ENCODE results near the gene ZEB1. TPM values are rescaled to one million over a fixed set of nuclear protein-coding genes. Genes with fewer than 3 reads are reported as not detected.

ZEB1 gene
- total RNA-seq, 1 donor from 2014 or later, result 24.7 TPM

GRCh38 chr10:31464552-31464951 is 145.5 kb downstream of the ZEB1 start:
- peaks cover 43% of the 10 kb centered on the region for H3K9me3 Mint-ChIP-seq
- H3K36me3 Mint-ChIP-seq, result peaks cover 28% of the 10 kb centered on the region
- H3K27me3 Mint-ChIP-seq (ENCODE audit: low read depth), result no peaks in the 10 kb centered on the region
- H3K4me3 Mint-ChIP-seq, result no peak overlapping the region
- no peak overlapping the region for H3K27ac Mint-ChIP-seq
- no peak for DNase-seq (ENCODE audit: low spot score in 2 of 2, unreplicated experiment in 2 of 2)
- TF ChIP-seq CTCF (IDR thresholded peaks at IDR 0.05; ENCODE audit: unreplicated experiment), result no peak
- H3K4me1 Mint-ChIP-seq, result no peaks in the 10 kb centered on the region

GRCh38 chr10:31466313-31466712 is 147.3 kb downstream of the ZEB1 start:
- DNase-seq (ENCODE audit: low spot score in 2 of 2, unreplicated experiment in 2 of 2), result no peak
- H3K4me3 Mint-ChIP-seq, result no peak overlapping the region
- H3K9me3 Mint-ChIP-seq, result peaks cover 43% of the 10 kb centered on the region
- H3K27me3 Mint-ChIP-seq (ENCODE audit: low read depth), result no peaks in the 10 kb centered on the region
- peaks cover 28% of the 10 kb centered on the region for H3K36me3 Mint-ChIP-seq
- H3K4me1 Mint-ChIP-seq, result no peaks in the 10 kb centered on the region
- no peak overlapping the region for H3K27ac Mint-ChIP-seq
- TF ChIP-seq CTCF (IDR thresholded peaks at IDR 0.05; ENCODE audit: unreplicated experiment), result no peak

- TF ChIP-seq CTCF (IDR thresholded peaks at IDR 0.05; ENCODE audit: unreplicated experiment), result peak; percentile 50
- H3K36me3 Mint-ChIP-seq, result peaks cover 25% of the 10 kb centered on the region
- no peaks in the 10 kb centered on the region for H3K27me3 Mint-ChIP-seq (ENCODE audit: low read depth)
- H3K27ac Mint-ChIP-seq, result no peak overlapping the region
- no peak for DNase-seq (ENCODE audit: low spot score in 2 of 2, unreplicated experiment in 2 of 2)
- peaks cover 34% of the 10 kb centered on the region for H3K9me3 Mint-ChIP-seq
- no peak overlapping the region for H3K4me3 Mint-ChIP-seq
- no peaks in the 10 kb centered on the region for H3K4me1 Mint-ChIP-seq
These were observed 148.9 kb downstream of the ZEB1 start for GRCh38 chr10:31467791-31468535.

GRCh38 chr10:31468536-31468859 is 149.5 kb downstream of the ZEB1 start:
- Mint-ChIP-seq H3K27me3 (ENCODE audit: low read depth) (no peaks in the 10 kb centered on the region), H3K27ac (no peak overlapping the region), H3K9me3 (peaks cover 29% of the 10 kb centered on the region), H3K36me3 (peaks cover 25% of the 10 kb centered on the region), H3K4me1 (no peaks in the 10 kb centered on the region), H3K4me3 (no peak overlapping the region)
- no peak for DNase-seq (ENCODE audit: low spot score in 2 of 2, unreplicated experiment in 2 of 2)
- TF ChIP-seq CTCF (IDR thresholded peaks at IDR 0.05; ENCODE audit: unreplicated experiment), result peak; percentile 16

- no peaks in the 10 kb centered on the region for H3K4me1 Mint-ChIP-seq
- no peak for TF ChIP-seq CTCF (IDR thresholded peaks at IDR 0.05; ENCODE audit: unreplicated experiment)
- no peaks in the 10 kb centered on the region for H3K27me3 Mint-ChIP-seq (ENCODE audit: low read depth)
- no peak overlapping the region for H3K4me3 Mint-ChIP-seq
- H3K36me3 Mint-ChIP-seq, result peaks cover 6% of the 10 kb centered on the region
- peaks cover 23% of the 10 kb centered on the region for H3K9me3 Mint-ChIP-seq
- H3K27ac Mint-ChIP-seq, result no peak overlapping the region
- DNase-seq (ENCODE audit: low spot score in 2 of 2, unreplicated experiment in 2 of 2), result no peak
These were observed 156.5 kb downstream of the ZEB1 start for GRCh38 chr10:31475519-31475918.
